HG03432 (cell line): ENCODE data around the gene USP50.
"Not testable (repeated sequence)": the region's sequence is repeated elsewhere in the genome, so short reads cannot be mapped to it uniquely, and the experiment has no call there.

Source experiments
- ATAC-seq: cut with Tn5 transposase; IDR thresholded peaks from one replicate; pipeline ENCODE4 v1.9.1; 2021; ENCODE audit warnings: mild to moderate bottlenecking, moderate library complexity; ENCODE audit not compliant: unreplicated experiment

USP50 gene

DNA sequence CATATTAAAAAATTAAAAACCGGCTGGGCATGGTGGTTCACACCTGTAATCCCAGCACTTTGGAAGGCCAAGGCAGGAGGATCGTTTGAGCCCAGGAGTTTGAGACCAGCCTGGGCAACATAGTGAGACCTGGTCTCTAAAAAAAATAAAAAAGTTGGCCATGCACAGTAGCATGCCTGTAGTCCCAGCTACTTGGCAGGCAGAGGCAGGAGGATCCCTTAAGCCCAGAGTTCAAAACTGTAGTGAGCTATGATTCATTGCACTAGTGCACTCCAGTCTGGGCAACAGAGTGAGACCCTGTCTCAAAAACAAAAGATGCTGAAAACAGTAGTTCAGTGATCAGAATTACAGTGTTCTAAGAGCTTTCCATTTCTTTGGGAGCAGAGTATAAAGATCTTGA, 40.8 kb downstream of the USP50 start:
- ATAC-seq: not testable (repeated sequence)

GRCh38 chr15:50503144-50503543, 43.3 kb downstream of the USP50 start:
- ATAC-seq: no peak

DNA sequence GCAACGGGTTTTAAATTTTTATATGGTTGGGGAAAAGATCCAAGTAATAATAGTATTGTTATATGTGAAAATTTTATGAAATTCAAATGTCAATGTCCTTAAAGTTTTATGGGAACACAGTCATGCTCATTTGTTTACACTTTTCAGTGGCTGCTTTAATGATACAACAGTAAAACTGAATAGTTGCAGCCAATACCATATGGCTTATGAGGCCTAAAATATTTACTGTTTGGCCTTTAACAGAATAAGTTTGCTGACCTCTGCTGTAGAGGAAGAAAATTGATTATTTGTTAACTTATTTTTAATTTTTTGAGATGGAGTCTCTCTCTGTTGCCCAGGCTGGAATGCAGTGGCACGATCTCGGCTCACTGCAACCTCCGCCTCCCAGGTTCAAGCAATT, 44.7 kb downstream of the USP50 start:
- no peak for ATAC-seq

DNA sequence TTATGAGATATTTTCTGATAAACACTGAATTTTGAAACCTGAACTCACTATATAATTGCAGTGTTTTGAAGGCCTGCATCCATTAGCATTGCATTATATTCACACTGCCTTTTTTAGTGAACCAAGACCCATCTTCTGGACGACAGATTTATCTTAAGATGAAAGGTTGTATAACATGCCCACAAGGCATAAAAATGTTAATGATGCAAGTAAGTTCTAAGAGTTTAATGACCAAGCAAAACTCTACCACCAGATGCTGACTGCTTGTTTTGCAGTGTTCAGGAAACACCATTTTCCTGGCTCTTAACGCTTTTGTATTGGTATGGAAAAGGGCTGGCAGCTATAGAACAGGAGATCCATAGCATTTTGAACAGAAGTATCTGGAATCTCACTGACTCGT, 46.1 kb downstream of the USP50 start:
- no peak for ATAC-seq

- no peak for ATAC-seq
Measured at GRCh38 chr15:50496692-50497091, 49.8 kb downstream of the USP50 start.

DNA sequence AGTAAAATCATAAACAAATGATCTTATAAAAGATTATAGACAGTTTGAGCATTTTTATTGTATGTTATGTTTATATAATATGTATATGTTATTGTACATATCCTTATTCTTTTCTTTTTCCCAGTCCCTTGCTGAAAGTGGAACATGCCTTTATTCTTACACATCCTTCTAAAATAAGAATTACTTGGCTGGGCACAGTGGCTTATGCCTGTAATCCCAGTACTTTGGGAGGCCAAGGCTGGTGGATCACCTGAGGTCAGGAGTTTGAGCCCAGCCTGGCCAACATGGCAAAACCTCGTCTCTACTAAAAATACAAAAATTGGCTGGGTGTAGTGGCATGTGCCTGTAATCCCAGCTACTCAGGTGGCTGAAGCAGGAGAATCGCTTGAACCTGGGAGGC, 51.9 kb downstream of the USP50 start:
- not testable (repeated sequence) for ATAC-seq

DNA sequence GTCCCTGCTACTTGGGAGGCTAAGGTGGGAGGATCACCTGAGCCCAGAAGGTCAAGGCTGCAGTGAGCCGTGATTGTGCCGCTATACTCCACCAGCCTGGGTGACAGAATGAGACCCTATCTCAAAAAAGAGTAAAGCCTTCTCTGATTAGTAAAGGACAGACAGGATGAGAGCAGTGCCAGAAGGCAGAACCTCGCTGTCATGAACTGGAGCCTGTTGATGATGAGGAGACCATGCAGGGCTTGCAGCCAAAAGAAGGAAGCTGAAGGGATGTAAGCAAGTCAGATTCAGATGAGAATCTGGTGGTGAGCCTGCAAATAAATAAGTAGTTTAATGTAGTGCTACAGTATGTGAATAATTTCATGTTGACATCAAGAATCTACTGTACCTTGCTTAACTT, 52.8 kb downstream of the USP50 start:
- no peak for ATAC-seq

DNA sequence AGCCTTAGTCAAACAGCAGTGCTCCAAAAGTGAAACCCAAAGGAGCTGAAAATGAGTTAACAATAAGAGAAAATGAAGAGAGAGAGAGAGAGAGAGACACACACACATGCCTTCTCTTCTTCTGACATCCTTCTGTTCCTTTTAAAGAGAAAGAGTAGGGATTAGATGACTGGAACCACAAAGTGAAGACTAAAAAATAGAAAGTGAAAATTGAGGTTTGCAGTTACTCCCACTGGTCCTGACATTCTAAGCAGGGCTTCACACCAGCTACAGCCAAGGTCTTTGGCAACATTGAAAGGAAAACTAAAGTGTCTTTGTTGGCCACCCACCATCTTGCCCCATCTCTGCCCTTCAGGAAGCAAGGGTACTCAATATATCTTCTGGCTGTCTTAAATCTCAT, 59.2 kb downstream of the USP50 start:
- no peak for ATAC-seq

DNA sequence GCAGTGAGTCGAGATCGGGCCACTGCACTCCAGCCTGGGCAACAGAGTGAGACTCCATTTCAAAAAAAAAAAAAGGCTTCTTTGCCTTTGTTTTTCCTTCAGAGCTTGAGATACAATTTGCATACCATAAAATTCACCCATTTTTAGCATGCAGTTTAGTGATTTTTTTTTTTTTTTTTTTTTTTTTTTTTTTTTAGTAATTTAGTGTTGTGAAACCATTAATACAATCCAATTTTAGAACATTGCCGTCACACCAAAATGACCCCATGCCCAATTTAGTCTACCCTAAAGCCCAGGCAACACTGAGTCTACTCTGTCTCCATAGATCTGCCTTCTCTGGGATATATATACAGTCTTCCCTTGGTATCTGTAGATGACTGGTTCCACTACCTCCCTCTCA, 61.1 kb downstream of the USP50 start:
- no peak for ATAC-seq

DNA sequence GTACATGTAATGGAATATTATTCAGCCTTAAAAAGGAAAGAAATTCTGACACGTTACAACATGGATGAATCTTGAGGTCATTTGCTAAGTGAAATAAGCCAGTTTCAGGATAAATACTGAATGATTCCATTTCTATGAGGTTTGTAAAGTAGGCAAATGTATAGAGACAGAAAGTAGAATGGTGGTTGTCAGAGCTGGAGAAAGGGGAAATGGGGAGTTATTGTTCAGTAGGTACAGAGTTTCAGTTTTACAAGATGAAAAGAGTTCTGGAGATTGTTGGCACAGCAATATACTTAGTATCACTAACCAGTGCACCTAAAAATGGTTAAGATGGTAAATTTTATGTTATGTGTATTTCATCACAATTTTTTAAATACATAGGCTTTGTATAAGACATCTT, 61.7 kb downstream of the USP50 start:
- peak; percentile 47 for ATAC-seq

DNA sequence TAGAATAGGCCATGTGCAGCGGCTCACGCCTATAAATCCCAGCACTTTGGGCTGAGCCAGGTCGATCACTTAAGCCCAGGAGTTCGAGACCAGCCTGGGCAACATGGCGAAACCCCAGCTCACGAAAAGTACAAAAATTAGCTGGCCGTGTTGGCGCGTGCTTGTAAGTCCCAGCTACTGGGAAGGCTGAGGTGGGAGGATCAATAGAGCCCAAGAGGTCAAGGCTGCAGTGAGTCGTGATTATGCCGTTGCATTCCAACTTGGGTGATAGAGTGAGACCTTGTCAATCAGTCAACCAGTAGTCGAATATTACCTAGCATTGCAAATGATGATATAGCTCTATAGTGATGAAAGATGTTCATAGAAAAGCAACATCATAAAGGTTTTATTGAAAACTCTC, 70.3 kb downstream of the USP50 start:
- ATAC-seq: no peak

- ATAC-seq: no peak
Measured at GRCh38 chr15:50471072-50471471, 75.4 kb downstream of the USP50 start.

- ATAC-seq: no peak
Measured at GRCh38 chr15:50463423-50464358, 82.8 kb downstream of the USP50 start.

- ATAC-seq: no peak
Measured at GRCh38 chr15:50458348-50459112, 87.9 kb downstream of the USP50 start.

GRCh38 chr15:50452927-50453326, 93.5 kb downstream of the USP50 start:
- ATAC-seq: no peak
